HUES6 (cell line): ENCODE results near the gene C1orf87.

Source experiments
- H3K27ac ChIP-seq: 2 replicates; pipeline ENCODE4 v1.7.0; 2013; ENCODE audit warnings: low read depth, mild to moderate bottlenecking, low read length, inconsistent platforms
- H3K27me3 ChIP-seq: 2 replicates; pipeline ENCODE4 v1.6.1; 2013; ENCODE audit warnings: low read length; ENCODE audit not compliant: control insufficient read depth, insufficient read depth
- H3K36me3 ChIP-seq: 2 replicates; pipeline ENCODE4 v1.6.1; 2013; ENCODE audit warnings: low read length; ENCODE audit not compliant: control insufficient read depth, insufficient read depth
- H3K4me1 ChIP-seq: 2 replicates; pipeline ENCODE4 v1.6.1; 2013; ENCODE audit warnings: low read length; ENCODE audit not compliant: control insufficient read depth, insufficient read depth
- H3K4me3 ChIP-seq: 2 replicates; pipeline ENCODE4 v1.5.1; 2013; ENCODE audit warnings: low read depth, low read length
- H3K9ac ChIP-seq: one replicate; pipeline ENCODE4 v1.6.1; 2013; ENCODE audit warnings: mild to moderate bottlenecking, low read length
- H3K9me3 ChIP-seq: 2 replicates; pipeline ENCODE4 v1.6.1; 2013; ENCODE audit warnings: low read depth, low read length; ENCODE audit not compliant: control insufficient read depth, insufficient read depth

C1orf87 gene

DNA sequence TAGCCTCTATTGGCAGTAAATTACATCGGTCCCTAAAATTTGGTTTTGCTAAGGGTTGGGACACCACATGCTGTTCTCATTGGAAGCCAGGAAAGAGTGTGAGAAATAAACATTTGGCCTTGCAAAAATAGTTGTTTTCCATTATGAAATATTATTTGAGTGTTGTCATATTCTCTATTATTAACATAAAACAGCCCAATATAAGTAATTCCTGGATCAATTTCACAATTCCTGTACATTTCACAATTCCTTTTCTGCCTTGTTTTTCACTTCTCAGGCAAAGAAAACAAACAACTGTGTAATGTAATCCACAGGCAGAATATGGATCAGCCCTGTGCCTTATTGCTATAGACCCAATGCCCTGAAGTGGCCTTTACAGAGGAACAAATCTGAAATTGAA, 40.5 kb downstream of the C1orf87 start:
- Histone ChIP-seq H3K36me3 (no peaks in the 10 kb centered on the region), H3K4me1 (no peaks in the 10 kb centered on the region), H3K27me3 (no peaks in the 10 kb centered on the region), H3K27ac (no peak overlapping the region), H3K9ac (no peak overlapping the region), H3K9me3 (no peaks in the 10 kb centered on the region), H3K4me3 (no peak overlapping the region)

DNA sequence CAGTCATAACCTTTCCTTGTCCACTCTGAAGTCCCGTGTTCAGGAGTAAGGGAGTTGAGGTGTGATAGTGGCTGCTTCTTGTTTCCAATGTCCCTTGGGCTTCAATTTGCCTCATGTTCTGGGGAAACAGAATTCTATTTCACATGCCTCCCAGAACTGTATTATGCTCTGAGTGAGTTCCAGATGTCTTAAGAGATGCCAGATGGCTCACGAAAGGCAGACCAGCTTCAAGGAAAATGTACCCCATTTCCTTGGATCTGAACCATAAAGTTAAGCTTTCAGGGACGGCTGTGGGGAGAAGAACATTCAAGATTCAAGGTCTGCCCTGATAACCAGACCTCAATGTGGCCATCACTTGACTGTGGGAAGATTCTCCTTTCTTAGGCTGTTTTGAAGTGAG, 42.4 kb downstream of the C1orf87 start:
- no peaks in the 10 kb centered on the region for H3K9me3 ChIP-seq
- no peaks in the 10 kb centered on the region for H3K36me3 ChIP-seq
- no peak overlapping the region for H3K4me3 ChIP-seq
- no peaks in the 10 kb centered on the region for H3K27me3 ChIP-seq
- H3K4me1 ChIP-seq = no peaks in the 10 kb centered on the region
- no peak overlapping the region for H3K9ac ChIP-seq
- no peak overlapping the region for H3K27ac ChIP-seq

DNA sequence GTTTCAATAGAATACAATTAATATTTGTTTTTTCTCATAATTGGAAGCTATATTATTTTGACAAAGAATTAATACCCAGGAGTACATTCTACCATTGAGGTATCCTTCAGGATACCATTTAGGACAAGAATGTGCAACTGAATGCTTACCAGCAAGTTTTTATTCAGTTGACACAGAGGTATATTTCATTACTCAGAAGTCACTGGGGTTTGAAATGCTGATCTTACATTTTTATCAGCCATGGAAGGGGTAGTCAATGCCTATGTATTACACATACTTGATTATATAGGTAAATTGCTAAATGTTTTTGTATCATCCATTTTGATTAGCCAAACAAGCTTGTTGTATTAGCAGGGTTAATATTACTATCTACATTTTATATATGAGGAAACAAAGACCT, 48.0 kb downstream of the C1orf87 start:
- no peaks in the 10 kb centered on the region for H3K4me1 ChIP-seq
- H3K4me3 ChIP-seq = no peak overlapping the region
- H3K9ac ChIP-seq = no peak overlapping the region
- H3K27me3 ChIP-seq = no peaks in the 10 kb centered on the region
- no peaks in the 10 kb centered on the region for H3K36me3 ChIP-seq
- no peak overlapping the region for H3K27ac ChIP-seq
- no peaks in the 10 kb centered on the region for H3K9me3 ChIP-seq

DNA sequence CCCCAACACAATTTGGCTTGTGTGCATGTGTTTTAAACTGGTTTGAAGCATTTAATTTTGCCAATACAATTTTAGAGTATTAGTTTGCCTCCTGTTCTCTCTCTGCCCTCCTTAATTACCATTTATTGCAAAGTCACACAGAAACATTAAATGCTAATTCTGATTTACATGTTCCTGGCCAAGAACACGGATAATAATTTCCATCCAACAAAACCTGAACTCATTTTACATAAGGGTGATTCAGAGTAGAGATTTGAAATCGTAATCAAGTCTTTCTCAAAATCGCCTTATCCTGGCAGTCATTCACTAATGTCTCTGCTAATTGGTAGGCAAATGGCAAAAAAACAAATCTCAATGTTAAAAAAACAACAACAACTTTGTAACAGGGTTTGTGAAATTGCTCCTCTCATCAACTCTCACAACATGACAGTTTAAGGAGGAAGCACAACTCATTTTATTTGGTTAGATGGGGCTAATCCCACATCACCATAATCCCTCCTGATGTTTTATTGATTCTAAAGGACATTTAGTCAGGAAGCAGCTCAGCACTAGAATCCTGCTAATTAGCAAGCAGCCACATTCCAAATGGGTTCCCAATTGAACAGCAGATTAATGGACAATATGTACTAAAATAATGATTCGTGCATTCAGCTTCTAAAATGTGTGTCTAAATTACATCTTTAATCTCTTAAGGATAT, 55.9 kb downstream of the C1orf87 start:
- Histone ChIP-seq H3K4me3 (no peak overlapping the region), H3K27ac (no peak overlapping the region), H3K9ac (no peak overlapping the region), H3K4me1 (no peaks in the 10 kb centered on the region), H3K27me3 (no peaks in the 10 kb centered on the region), H3K9me3 (no peaks in the 10 kb centered on the region), H3K36me3 (no peaks in the 10 kb centered on the region)

DNA sequence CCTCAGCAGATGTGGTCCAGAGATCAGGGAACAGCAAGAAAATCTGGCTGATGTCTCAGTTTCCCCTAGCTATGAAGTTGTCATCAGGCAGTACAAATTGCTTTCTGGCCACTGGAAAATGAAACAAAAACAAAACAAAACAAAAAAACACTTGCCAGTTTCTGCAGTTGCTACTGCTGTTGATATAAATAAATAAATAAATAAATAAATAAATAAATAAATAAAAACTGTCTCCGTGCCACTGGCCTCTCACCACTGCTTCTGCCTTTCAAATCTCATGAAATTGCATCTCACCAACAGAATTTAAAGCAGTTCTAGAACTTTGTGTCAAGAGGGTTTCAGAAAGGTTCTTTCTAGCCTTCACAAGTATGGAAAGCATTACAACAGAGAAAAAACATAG, 62.9 kb downstream of the C1orf87 start:
- Histone ChIP-seq H3K9ac (no peak overlapping the region), H3K36me3 (no peaks in the 10 kb centered on the region), H3K4me3 (no peak overlapping the region), H3K27ac (no peak overlapping the region), H3K9me3 (no peaks in the 10 kb centered on the region), H3K4me1 (no peaks in the 10 kb centered on the region), H3K27me3 (no peaks in the 10 kb centered on the region)

DNA sequence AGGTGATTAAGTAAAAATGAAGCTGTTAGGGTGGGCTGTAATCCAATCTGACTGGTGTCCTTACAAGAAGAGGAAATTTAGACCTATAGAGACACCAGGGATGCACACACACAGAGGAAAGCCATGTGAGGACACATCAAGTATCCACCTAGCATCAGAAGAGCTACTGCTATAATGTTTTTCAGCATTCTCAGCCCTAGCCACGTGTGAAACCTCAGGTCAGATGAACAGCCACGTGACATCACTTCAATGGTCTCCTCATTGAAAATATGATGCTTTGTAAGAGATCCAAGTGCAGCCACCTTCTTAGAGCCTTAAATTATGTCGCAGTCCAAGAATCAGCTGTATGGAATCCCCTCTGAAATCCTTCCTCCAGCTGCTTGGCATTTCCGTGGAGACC, 65.1 kb downstream of the C1orf87 start:
- Histone ChIP-seq H3K4me1 (no peaks in the 10 kb centered on the region), H3K4me3 (no peak overlapping the region)

DNA sequence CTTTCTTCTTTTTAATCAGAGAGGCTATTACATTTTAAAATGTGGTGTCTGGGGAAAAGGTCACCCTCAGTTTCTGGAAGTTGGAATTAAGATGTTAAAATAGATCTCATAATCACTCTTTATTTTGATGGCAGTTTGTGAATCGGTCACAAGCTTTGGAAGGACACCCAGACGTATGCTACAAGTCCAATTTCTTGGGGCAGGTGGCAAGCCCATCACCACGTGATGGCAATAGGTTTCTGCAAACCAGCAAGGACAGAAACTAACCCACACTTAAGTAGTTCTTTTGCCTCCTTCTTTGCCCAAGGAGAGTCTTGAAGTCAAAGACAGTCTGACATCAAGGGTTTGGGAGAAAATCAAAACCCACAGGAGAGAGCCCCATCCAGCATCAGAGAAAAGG, 72.9 kb downstream of the C1orf87 start:
- Histone ChIP-seq H3K27me3 (no peaks in the 10 kb centered on the region), H3K27ac (no peak overlapping the region), H3K4me3 (no peak overlapping the region), H3K4me1 (0 out of 2 replicates have a peak, but pooled peaks cover 5% of the 10 kb centered on the region), H3K36me3 (no peaks in the 10 kb centered on the region), H3K9me3 (no peaks in the 10 kb centered on the region), H3K9ac (no peak overlapping the region)

More for the DNA sequence above, 65.1 kb downstream of the C1orf87 start:
- H3K36me3 ChIP-seq = no peaks in the 10 kb centered on the region
- no peak overlapping the region for H3K27ac ChIP-seq
- no peak overlapping the region for H3K9ac ChIP-seq
- H3K27me3 ChIP-seq = no peaks in the 10 kb centered on the region
- H3K9me3 ChIP-seq = no peaks in the 10 kb centered on the region

DNA sequence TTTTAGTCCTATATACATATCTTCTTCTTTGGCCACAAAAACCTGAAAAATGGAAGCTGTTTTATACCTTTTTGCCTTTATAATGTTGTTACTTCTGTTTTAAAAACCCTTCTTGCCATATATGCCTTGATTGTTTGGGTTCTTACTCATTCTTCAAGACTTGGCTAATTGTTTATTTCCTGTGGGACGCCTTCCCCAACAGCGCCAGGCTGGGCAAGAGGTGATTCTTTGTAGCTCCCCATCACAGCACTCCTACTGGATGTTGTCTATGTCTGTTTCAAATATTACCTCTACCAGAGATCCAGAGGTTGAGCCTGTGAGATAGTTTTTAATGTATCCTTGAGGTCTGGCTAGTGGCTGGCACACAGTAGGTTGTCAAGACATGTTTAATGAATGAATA, 73.8 kb downstream of the C1orf87 start:
- Histone ChIP-seq H3K9ac (no peak overlapping the region), H3K27ac (no peak overlapping the region), H3K36me3 (no peaks in the 10 kb centered on the region), H3K4me1 (0 out of 2 replicates have a peak, but pooled peaks cover 5% of the 10 kb centered on the region), H3K4me3 (no peak overlapping the region), H3K9me3 (no peaks in the 10 kb centered on the region), H3K27me3 (no peaks in the 10 kb centered on the region)

DNA sequence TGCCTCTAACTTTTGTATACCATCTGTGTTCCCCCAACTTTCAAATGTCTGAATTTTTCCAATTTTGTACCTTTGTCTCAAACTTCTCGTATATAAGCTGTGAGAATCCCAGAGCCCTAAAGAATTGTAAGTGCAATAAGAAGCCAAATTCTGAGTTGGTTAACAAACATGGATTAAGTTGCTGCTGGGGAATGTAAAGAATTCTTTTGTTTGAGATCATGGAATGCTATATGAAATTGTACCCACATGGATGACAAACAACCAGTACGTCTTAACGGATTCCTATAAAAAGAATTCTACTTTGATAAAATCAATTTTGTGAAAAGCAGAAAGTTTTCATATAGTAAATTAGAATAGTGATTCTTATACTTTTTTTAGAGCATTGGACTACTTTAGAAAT, 74.6 kb downstream of the C1orf87 start:
- 0 out of 2 replicates have a peak, but pooled peaks cover 5% of the 10 kb centered on the region for H3K4me1 ChIP-seq
- H3K4me3 ChIP-seq = no peak overlapping the region
- no peak overlapping the region for H3K9ac ChIP-seq
- H3K27me3 ChIP-seq = no peaks in the 10 kb centered on the region
- no peak overlapping the region for H3K27ac ChIP-seq
- H3K9me3 ChIP-seq = no peaks in the 10 kb centered on the region
- no peaks in the 10 kb centered on the region for H3K36me3 ChIP-seq

DNA sequence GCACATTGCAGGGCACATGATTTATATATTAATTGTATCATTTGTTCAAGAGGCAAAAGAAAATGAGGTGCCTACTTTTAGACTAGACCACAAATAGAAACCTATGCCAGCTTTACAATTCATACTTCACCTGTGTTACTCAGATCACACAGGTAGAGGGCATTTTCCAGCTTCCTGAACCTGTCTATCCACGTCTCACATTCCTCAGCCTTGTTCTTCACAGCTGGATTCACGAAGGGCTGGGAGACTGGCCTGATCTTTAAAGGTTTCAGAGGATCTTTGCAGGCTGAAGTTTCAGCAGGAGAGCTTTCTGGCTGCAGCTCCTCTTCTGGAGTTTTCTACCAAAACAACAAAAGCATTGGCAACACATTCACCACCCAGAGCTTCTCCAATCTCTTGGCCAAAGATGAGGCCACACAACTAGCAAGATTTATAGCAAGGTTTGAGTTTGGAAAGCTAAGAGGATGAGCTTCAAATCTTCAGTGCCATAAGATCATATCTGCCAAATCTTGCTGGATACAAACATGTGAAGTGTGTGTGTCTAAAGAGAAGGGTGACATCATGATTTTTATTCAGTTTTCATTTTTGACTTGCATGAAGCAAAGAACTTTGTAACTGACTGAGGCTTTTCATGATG, 76.0 kb downstream of the C1orf87 start:
- Histone ChIP-seq H3K9me3 (no peaks in the 10 kb centered on the region), H3K36me3 (no peaks in the 10 kb centered on the region), H3K9ac (no peak overlapping the region), H3K4me3 (no peak overlapping the region), H3K27ac (no peak overlapping the region), H3K4me1 (0 out of 2 replicates have a peak, but pooled peaks cover 5% of the 10 kb centered on the region), H3K27me3 (no peaks in the 10 kb centered on the region)

DNA sequence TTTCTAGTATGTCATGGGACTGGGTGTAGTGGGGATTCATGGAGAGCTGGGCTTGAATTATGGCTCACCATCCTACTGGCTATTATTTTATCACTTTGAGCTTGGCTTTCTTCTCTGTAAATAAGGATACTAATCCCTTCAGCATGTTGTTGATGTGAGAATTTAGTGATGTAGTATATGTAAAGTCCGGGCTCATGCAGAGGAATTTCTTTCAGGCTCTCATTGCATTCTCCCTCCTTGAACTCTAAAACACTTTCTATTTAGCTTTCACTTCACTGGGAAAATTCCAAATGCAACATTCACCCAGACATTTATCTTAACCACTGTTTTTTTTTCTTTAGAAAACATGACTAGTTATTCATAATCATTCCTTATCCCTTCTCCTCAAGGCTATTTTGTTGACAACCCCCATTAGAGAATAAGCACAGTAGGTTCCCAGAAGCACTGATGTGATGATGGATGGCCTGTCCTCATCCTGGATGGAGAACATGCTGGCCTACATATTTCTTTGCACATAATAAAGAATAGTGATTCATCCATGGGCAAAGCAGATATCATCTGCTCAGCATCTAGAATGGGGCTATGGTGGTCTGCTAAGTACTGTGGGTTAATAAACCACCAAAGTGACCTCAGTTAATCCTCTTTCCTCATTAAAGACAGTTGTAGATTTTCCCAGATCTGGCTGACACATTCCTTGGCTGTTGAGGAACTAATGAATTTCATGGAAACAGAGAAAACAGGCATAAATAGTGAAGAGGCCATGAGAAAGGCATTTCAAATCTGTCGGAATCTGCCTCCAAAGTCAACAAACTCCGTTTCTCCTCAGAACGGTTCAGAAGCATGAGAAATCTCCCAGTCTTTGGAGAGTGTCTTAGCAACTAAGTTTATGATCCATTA, 79.0 kb downstream of the C1orf87 start:
- Histone ChIP-seq H3K36me3 (no peaks in the 10 kb centered on the region), H3K27ac (no peak overlapping the region), H3K4me1 (0 out of 2 replicates have a peak, but pooled peaks cover 5% of the 10 kb centered on the region), H3K9me3 (no peaks in the 10 kb centered on the region), H3K9ac (no peak overlapping the region), H3K4me3 (no peak overlapping the region), H3K27me3 (no peaks in the 10 kb centered on the region)
